ENCODE measurements around the gene NOC2L.

The NOC2L gene

GRCh38 chr1:941015-941587 lies 18.0 kb downstream of the NOC2L start:
- DNase-seq: no peak

DNA sequence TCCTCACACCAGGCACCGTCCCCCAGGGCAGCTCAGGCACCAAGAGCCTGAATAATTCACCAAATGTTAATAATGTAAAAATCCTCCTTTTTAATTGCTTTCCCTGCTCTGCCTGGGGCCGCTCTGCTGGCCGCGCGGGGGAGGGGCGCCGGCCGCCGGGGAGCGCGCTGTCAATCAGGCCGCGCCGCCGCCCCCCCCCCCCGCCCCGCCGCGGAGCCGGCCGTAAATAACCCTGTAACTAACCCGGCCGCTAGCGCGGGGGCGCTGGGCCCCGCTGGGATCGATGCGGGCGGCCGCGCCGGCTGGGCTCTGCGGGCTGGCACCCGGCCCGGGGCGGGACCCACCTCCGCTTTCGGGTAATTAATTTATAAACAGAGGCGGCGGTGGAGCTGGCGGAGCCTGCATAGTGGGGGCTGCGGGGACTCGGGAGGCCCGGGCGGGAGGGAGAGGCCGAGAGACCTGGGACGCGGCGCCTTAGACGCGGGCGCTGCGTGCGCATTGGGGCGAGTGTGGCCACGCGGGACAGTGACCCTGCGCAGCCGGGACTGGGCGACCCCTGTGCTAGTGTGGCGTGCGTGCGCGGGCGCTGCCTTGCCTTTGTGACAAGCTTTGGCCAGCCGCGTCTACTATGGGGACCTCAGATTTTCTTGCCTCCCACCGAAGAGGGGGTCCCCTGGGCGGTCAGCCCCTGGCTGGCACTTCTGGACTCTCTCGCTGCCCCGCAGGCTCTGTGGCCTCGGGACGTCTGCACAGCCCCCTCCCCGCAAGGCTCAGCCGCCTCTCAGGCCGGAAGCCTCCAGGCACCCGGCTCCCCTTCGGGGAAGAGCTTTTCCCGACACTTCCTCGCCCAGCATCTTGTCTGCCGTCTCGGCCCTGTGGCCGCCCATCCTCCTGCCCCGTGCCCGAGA lies 18.7 kb downstream of the NOC2L start:
- no peak for DNase-seq

GRCh38 chr1:939511-940106 lies 19.4 kb downstream of the NOC2L start:
- no peak for DNase-seq

DNA sequence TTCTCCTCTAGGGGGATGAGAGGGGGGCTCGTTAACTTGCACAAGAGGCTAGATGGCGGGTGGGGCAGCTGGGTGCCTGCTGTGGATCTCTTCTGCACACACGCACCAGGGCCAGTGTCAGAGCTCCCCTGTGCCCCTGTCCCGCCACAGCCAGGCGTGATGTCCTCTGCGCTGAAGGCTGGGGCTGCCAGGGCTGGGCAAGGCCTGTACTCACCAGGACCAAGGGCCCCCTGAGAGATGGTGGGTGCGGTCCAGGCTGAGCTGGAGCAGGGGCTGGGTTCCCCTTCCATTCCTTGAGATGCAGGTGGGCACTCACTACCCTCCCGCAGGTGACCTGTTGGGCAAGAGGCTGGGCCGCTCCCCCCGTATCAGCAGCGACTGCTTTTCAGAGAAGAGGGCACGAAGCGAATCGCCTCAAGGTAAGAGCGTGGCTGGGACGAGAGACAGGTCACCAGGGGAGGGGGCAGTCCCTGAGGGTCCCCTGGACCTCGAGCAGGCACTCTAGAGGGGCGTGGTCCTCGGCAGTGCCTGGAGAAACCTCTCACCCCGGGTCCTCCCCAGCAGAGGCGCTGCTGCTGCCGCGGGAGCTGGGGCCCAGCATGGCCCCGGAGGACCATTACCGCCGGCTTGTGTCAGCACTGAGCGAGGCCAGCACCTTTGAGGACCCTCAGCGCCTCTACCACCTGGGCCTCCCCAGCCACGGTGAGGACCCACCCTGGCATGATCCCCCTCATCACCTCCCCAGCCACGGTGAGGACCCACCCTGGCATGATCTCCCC lies 20.2 kb downstream of the NOC2L start:
- no peak for DNase-seq

- DNase-seq: no peak
Observed at GRCh38 chr1:938088-938683, 20.9 kb downstream of the NOC2L start.

GRCh38 chr1:937521-937920 lies 21.5 kb downstream of the NOC2L start:
- no peak for DNase-seq

- DNase-seq: no peak
Observed at GRCh38 chr1:936348-937264, 22.4 kb downstream of the NOC2L start.

- DNase-seq: no peak
Observed at GRCh38 chr1:935751-936231, 23.3 kb downstream of the NOC2L start.

DNA sequence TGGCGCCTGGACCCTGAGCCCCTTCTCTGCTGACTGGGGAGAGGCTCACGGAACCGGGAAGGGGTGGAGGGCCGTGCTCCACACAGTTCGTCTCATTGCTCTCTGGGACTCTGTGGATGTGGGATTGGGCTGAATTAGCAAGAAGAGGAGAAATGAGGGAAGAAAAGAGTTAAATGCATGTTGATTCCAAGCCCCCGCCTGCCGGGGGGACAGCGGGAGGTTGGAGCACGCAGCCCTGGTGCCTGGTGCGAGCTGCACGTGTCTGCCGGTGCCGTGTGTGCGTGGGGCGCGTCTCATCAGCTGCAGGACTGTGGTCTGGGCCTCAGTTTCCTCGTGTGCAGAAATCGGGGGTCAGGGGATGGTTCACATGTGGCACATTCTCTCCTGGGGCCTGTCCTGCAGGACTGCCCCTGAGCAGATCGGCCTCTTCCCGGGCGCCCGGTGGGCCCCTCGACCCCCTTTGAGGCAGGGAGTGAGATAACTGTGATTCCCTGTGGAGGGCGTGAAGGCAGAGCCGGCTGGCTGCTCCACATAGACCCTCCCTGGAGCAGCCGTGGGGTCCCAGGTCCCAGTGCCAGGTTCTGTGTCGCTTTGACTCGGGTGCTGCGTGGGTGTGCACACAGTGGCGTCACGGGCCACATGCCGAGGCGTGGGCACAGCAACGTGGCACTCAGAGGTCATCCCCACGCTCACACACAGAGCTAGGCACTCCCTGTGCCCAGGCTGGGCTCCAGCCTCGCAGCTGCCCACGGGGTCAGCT lies 23.9 kb downstream of the NOC2L start:
- DNase-seq: no peak

GRCh38 chr1:933603-933940 lies 25.5 kb downstream of the NOC2L start:
- DNase-seq: no peak

DNA sequence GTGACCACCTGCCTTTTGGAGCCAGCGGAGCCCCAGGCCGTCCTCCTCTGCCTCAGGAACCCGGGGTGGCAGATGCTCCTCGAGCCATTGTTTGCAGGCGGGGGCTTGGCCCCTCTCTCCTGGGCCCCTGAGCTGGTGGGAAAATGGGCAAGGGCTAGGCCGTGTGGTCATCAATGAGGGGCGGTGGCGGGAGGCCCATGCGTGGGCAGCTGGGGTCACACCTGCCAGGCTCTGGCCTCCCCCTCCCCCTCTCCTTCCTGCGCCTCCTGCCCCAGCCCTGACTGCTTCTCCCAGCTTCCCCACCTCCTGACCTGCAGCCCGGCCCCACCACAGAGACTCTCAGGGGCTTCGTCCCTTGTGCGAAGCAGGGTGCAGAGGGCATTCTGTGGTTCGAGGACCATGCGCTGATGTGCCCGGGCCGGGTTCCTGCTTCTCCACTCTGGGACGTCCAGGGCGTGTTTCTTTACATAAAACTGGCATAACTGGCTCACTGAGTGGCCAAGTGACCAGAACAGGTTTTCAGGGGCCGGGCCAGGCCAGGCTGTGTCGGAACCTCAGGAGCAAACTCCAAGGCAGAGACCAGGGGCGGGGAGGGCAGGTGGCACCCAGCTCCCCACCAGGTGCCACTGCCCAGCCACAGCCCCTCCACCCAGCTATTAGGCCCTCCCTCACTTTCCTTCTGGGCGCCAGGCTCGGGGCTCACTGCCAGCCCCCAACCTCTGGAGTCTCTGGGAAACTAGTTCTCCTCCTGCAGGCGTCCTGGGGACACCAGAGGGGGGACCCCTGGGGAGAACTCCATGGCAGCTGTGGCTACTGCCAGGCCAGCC lies 26.1 kb downstream of the NOC2L start:
- DNase-seq: no peak

DNA sequence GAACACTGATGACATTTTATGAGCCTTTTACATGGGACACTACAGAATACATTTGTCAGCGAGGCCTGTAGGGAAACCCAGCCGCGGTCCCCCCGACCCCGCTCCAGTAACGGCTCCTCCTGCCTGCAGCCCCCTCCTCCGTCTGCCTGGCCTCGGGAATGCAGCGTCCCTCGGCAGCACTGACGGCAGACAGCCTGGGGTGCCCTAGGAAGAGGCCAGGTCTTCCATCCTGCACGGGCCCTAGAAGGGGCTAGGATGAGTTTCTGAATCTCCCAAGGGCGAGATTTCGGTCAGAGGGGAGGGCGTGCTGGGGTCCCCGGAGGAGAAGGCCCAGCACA lies 26.9 kb downstream of the NOC2L start:
- DNase-seq: no peak

GRCh38 chr1:931380-932172 lies 27.5 kb downstream of the NOC2L start:
- DNase-seq: no peak

- DNase-seq: no peak
Observed at GRCh38 chr1:930633-931138, 28.4 kb downstream of the NOC2L start.

- DNase-seq: no peak
Observed at GRCh38 chr1:929712-930632, 29.1 kb downstream of the NOC2L start.

DNA sequence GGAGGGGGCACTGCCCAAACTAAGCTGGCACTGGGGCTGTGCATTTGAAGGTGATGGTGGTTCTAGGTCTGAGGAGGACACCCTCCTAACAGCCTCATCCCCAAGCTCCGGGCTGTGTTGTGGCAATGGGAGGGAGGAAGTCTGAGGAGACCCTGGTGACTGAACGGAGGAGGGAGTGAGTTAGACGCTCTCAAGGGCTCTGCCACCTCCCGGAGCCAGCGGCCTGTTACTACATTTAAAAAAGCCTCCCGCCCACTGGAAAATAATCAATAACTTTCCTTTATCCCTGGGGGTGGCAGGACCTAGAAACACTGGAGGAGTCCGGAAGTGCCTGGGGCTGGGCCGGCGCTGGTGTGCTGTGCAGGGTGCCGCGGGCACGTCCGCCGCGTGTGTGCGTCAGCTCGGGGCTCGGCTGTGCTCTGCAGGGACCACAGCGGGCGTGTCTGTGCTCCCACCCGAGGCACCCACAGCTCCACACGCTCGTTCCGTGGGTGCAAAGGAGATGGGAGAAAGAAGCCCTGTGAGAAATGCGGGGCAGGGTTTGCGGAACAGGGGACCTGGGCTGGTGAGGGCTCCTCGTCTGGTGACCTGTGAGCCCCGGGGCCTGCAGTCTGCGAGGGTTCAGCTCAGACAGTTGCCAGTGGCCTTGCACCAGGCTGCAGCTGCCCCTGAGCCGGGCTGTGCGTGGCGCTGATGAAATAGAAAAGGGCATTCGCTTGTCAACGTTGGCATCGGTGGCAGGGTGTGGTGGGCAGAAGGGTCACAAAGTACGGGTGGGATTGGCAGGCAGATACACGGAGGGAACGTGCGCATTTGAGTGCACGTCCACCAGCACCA lies 30.0 kb downstream of the NOC2L start:
- no peak for DNase-seq

DNA sequence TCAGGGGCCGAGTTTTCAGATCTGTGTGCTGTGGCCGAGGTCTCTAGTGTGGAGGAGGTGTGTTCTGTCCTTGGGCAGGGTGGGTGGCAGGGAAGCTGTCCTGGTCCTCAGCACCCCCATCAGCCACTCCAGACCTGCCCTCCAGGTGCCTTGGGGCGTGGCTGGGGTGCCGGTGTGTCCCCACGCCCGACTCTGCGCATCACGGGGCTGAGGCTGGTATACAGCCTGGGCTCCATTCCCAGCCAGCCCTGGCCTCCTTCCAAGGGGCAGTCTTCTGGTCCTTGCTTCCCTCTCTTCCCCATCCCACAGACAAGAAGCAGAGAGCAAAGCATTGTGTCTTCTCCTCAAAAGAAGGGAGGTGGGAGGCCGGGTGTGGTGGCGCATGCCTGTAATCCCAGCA lies 31.3 kb downstream of the NOC2L start:
- no peak for DNase-seq

Measured in activated T-cell treated with anti-CD3 and anti-CD28 coated beads for 4 hours (primary cell).